CD14-positive monocyte (primary cell): ENCODE measurements around the gene ADORA3. TPM values are rescaled to one million over a fixed set of nuclear protein-coding genes. Genes with fewer than 3 reads are reported as not detected.
A peak's percentile ranks its signal among the peaks of the same experiment; 100 is the strongest.

Experiments
- DNase-seq, 3 donors: peaks; one replicate each; pipeline ENCODE4 v3.0.0-alpha.2; 2011 to 2022
- H2AFZ ChIP-seq: 2 replicates; pipeline ENCODE4 v1.6.0; 2012; ENCODE audit warnings: mild to moderate bottlenecking, low read depth, low read length, inconsistent platforms; ENCODE audit not compliant: insufficient read depth, poor library complexity, severe bottlenecking
- H3K27ac ChIP-seq, 2 donors: 1 replicate in 1 of 2; 2 replicates in 1 of 2; pipeline ENCODE4 v1.5.1; 2012 to 2013; ENCODE audit warnings: low read length in 2 of 2, control low read depth in 1 of 2, inconsistent platforms in 1 of 2, low read depth in 1 of 2, mild to moderate bottlenecking in 1 of 2
- H3K27me3 ChIP-seq, 2 donors: one replicate each; pipeline versions ENCODE4 v1.6.0 to v1.6.1; 2011 to 2013; ENCODE audit warnings: low read length in 2 of 2; ENCODE audit not compliant: control insufficient read depth in 2 of 2, insufficient read depth in 2 of 2
- H3K36me3 ChIP-seq, 2 donors: replicated peaks in 1 of 2; 1 replicate in 1 of 2; 2 replicates in 1 of 2; pipeline versions ENCODE4 v1.5.1 to v1.6.1; 2012 to 2013; ENCODE audit warnings: low read length in 2 of 2, control low read depth in 1 of 2, inconsistent platforms in 1 of 2, mild to moderate bottlenecking in 1 of 2; ENCODE audit not compliant: insufficient read depth in 2 of 2, control insufficient read depth in 1 of 2
- H3K4me1 ChIP-seq, 2 donors: 1 replicate in 1 of 2; 2 replicates in 1 of 2; pipeline versions ENCODE4 v1.5.1 to v1.6.1; 2012 to 2013; ENCODE audit warnings: low read length in 2 of 2, control low read depth in 1 of 2, inconsistent platforms in 1 of 2, mild to moderate bottlenecking in 1 of 2, moderate library complexity in 1 of 2; ENCODE audit not compliant: insufficient read depth in 2 of 2, control insufficient read depth in 1 of 2
- H3K4me2 ChIP-seq: replicated peaks from 2 replicates; pipeline ENCODE3; 2012; ENCODE audit warnings: low read length, moderate library complexity, mild to moderate bottlenecking; ENCODE audit not compliant: poor library complexity, severe bottlenecking; ENCODE audit errors: extremely low read depth
- H3K4me3 ChIP-seq, 3 experiments: fragments of 200-600 bp in 1 of 3; sonication (generic) in 1 of 3; replicated peaks in 1 of 3; 1 replicate in 2 of 3; 2 replicates in 1 of 3; pipeline ENCODE4 v1.5.1; 2011 to 2013; ENCODE audit warnings: low read length in 3 of 3, mild to moderate bottlenecking in 3 of 3, control low read depth in 2 of 3, low read depth in 2 of 3, inconsistent platforms in 1 of 3, moderate library complexity in 1 of 3
- H3K79me2 ChIP-seq: 2 replicates; pipeline ENCODE4 v1.6.0; 2012; ENCODE audit warnings: mild to moderate bottlenecking, control low read depth, inconsistent platforms, low read length, moderate library complexity; ENCODE audit not compliant: insufficient read depth
- H3K9ac ChIP-seq: 2 replicates; pipeline ENCODE4 v1.6.0; 2017; ENCODE audit warnings: low read length, mild to moderate bottlenecking; ENCODE audit not compliant: insufficient read depth, poor library complexity, severe bottlenecking
- H3K9me3 ChIP-seq, 2 donors: replicated peaks in 1 of 2; 1 replicate in 1 of 2; 2 replicates in 1 of 2; pipeline versions ENCODE4 v1.5.1 to v1.6.1; 2012 to 2013; ENCODE audit warnings: low read length in 2 of 2, control low read depth in 1 of 2; ENCODE audit not compliant: control insufficient read depth in 1 of 2, insufficient read depth in 1 of 2
- H4K20me1 ChIP-seq: 2 replicates; pipeline ENCODE4 v1.6.0; 2012; ENCODE audit warnings: mild to moderate bottlenecking, low read length, control low read depth, moderate library complexity; ENCODE audit not compliant: insufficient read depth
- H3K27ac Mint-ChIP-seq, 7 donors: one replicate each; pipeline ENCODE4 v1.8.0; 2020; ENCODE audit warnings: mild to moderate bottlenecking in 7 of 7, mixed read lengths in 7 of 7, moderate library complexity in 6 of 7, inconsistent platforms in 2 of 7
- H3K27me3 Mint-ChIP-seq, 3 donors: one replicate each; pipeline ENCODE4 v1.8.0; 2021 to 2022; ENCODE audit warnings: low read depth in 3 of 3, mild to moderate bottlenecking in 3 of 3, mixed read lengths in 3 of 3, moderate library complexity in 3 of 3, inconsistent platforms in 1 of 3
- H3K36me3 Mint-ChIP-seq, 2 donors: one replicate each; pipeline ENCODE4 v1.8.0; 2020; ENCODE audit warnings: mixed read lengths in 2 of 2, inconsistent platforms in 1 of 2, mild to moderate bottlenecking in 1 of 2
- H3K4me1 Mint-ChIP-seq: one replicate; pipeline ENCODE4 v1.8.0; 2020; ENCODE audit warnings: mild to moderate bottlenecking, mixed read lengths
- H3K4me3 Mint-ChIP-seq, 2 donors: one replicate each; pipeline ENCODE4 v1.8.0; 2020; ENCODE audit warnings: mild to moderate bottlenecking in 2 of 2, mixed read lengths in 2 of 2, moderate library complexity in 1 of 2
- H3K9me3 Mint-ChIP-seq, 7 donors: one replicate each; pipeline ENCODE4 v1.8.0; 2020 to 2022; ENCODE audit warnings: mixed read lengths in 7 of 7, mild to moderate bottlenecking in 6 of 7, moderate library complexity in 6 of 7, inconsistent platforms in 2 of 7
- WGBS: methylation state at CpG from one replicate; pipeline ENCODE4 v1.1.5; 2013; ENCODE audit warnings: missing lambda C conversion rate; ENCODE audit not compliant: insufficient coverage; 5-methylcytosine and 5-hydroxymethylcytosine counted together
- intact Hi-C, 2 donors: fragments of 100-400 bp; cut with micrococcal nuclease; formaldehyde crosslinking; loops; one replicate each; pipeline versions ENCODE4 v1.15.0 to v1.15.1; 2023
- polyA plus RNA-seq, 3 donors: library from polyadenylated mRNA; depleted of rRNA in 1 of 3; unstranded in 2 of 3; stranded (reverse) in 1 of 3; fragments of 300-500 nt in 2 of 3; fragments of >200 nt in 1 of 3; fragmentation: Illumina TruSeq in 2 of 3; gene quantifications; 1 replicate in 2 of 3; 2 replicates in 1 of 3; pipeline ENCODE4 v1.2.3, GENCODE V29; 2012 to 2021
- TF ChIP-seq, protein P1 (sequence below): fragments of 200-600 bp; IDR thresholded peaks from one replicate; pipeline ENCODE4 v1.8.0; 2022; ENCODE audit warnings: antibody characterized with exemption, mild to moderate bottlenecking

The ADORA3 gene
- polyA plus RNA-seq, 3 donors, result 1.1 to 2.7 (median 1.2) TPM

- Histone ChIP-seq H3K4me2 (no peak overlapping the region), H3K79me2 (no peaks in the 10 kb centered on the region), H2AFZ (no peak overlapping the region), H3K4me1 (peaks cover 71 to 72% of the 10 kb centered on the region in 2 donors), H3K36me3 (no peaks in the 10 kb centered on the region), H3K4me3 (no peak overlapping the region), H3K27ac (peak overlapping the region in 1 of 2 donors; percentile 61), H3K9me3 (no peaks in the 10 kb centered on the region), H4K20me1 (no peaks in the 10 kb centered on the region), H3K27me3 (no peaks in the 10 kb centered on the region), H3K9ac (no peak overlapping the region)
- Mint-ChIP-seq H3K4me1 (peaks cover 69% of the 10 kb centered on the region), H3K27me3 (no peaks in the 10 kb centered on the region), H3K36me3 (no peaks in the 10 kb centered on the region), H3K4me3 (no peak overlapping the region), H3K27ac (peak overlapping the region in 3 of 7 donors; percentile 8 to 69 (median 59)), H3K9me3 (no peaks in the 10 kb centered on the region)
- TF ChIP-seq, protein P1, sequence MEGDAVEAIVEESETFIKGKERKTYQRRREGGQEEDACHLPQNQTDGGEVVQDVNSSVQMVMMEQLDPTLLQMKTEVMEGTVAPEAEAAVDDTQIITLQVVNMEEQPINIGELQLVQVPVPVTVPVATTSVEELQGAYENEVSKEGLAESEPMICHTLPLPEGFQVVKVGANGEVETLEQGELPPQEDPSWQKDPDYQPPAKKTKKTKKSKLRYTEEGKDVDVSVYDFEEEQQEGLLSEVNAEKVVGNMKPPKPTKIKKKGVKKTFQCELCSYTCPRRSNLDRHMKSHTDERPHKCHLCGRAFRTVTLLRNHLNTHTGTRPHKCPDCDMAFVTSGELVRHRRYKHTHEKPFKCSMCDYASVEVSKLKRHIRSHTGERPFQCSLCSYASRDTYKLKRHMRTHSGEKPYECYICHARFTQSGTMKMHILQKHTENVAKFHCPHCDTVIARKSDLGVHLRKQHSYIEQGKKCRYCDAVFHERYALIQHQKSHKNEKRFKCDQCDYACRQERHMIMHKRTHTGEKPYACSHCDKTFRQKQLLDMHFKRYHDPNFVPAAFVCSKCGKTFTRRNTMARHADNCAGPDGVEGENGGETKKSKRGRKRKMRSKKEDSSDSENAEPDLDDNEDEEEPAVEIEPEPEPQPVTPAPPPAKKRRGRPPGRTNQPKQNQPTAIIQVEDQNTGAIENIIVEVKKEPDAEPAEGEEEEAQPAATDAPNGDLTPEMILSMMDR, result no peak
- intact Hi-C loops, result loop anchor here (5.0 to 10.0 kb wide), 3 partner anchors 33 to 260 kb away; no protein-coding TSS in a partner anchor
- no peak for DNase-seq
These were observed 18.9 kb downstream of the ADORA3 start for GRCh38 chr1:111484391-111485026.

GRCh38 chr1:111483876-111484275, 19.6 kb downstream of the ADORA3 start:
- peak overlapping the region in 6 of 7 donors; percentile 8 to 72 (median 64) for H3K27ac Mint-ChIP-seq
- Histone ChIP-seq H3K79me2 (no peaks in the 10 kb centered on the region), H3K4me3 (no peak overlapping the region), H4K20me1 (no peaks in the 10 kb centered on the region), H3K27ac (peak overlapping the region in 1 of 2 donors; percentile 61), H3K4me1 (peaks cover 65% of the 10 kb centered on the region in 2 donors), H3K27me3 (no peaks in the 10 kb centered on the region), H3K4me2 (no peak overlapping the region), H3K9ac (no peak overlapping the region), H2AFZ (peak overlapping the region; percentile 60), H3K9me3 (no peaks in the 10 kb centered on the region), H3K36me3 (no peaks in the 10 kb centered on the region)
- H3K9me3 Mint-ChIP-seq, result no peaks in the 10 kb centered on the region
- intact Hi-C loops, result loop anchor here (5.0 to 10.0 kb wide), 3 partner anchors 33 to 261 kb away; no protein-coding TSS in a partner anchor
- TF ChIP-seq, protein P1, result no peak
- WGBS, result 0% methylated on average over 1 of the region's 2 CpGs
- peaks cover 66% of the 10 kb centered on the region for H3K4me1 Mint-ChIP-seq
- H3K36me3 Mint-ChIP-seq, result peaks cover 0 to under 1% of the 10 kb centered on the region in 2 donors
- no peak overlapping the region for H3K4me3 Mint-ChIP-seq
- DNase-seq, result peak in 2 of 3 donors; percentile 27 to 44
- no peaks in the 10 kb centered on the region for H3K27me3 Mint-ChIP-seq
